ENCODE measurements around the gene EXOC7. TPM values are rescaled to one million over a fixed set of nuclear protein-coding genes. Genes with fewer than 3 reads are reported as not detected.

The EXOC7 gene
- total and polyA plus RNA-seq, 2 of the 8 experiments (the other 6 are each of a cell fraction or from before 2014, with no cell fraction given) = 77.1 to 92.6 TPM

GRCh38 chr17:76137351-76138233 lies 34.0 kb upstream of the EXOC7 start:
- Histone ChIP-seq H3K4me2 (ENCODE audit: insufficient read depth in 1 of 2, low read depth in 2 of 2, low read length in 2 of 2) (peak overlapping the region; percentile 92 to 97), H3K18ac (ENCODE audit: extremely low read depth, low read length) (peak overlapping the region; percentile 65; the same call in 1 of the 2 replicates), H2BK15ac (ENCODE audit: low read length) (peak overlapping the region; percentile 92; the same call in 1 of the 2 replicates), H2AFZ (ENCODE audit: low read length) (no peak overlapping the region), H3K14ac (ENCODE audit: insufficient read length) (no peak overlapping the region), H2BK5ac (ENCODE audit: low read depth, low read length) (peak overlapping the region; percentile 24; the same call in 1 of the 2 replicates), H3K36me3 (ENCODE audit: control insufficient read depth in 2 of 4, insufficient read depth in 4 of 4, low read length in 3 of 4) (no peaks in the 10 kb centered on the region), H2BK120ac (replicated peaks; ENCODE audit: low read depth, low read length) (no peak overlapping the region), H3K4me3 (ENCODE audit: extremely low read depth in 1 of 4, insufficient read depth in 2 of 4, low read depth in 3 of 4, low read length in 4 of 4) (peak overlapping the region; percentile 10 to 71 (median 20); a peak in 7 of 8 replicates), H2AK5ac (ENCODE audit: low read depth, low read length) (peak overlapping the region; percentile 48; the same call in 1 of the 2 replicates), H4K5ac (ENCODE audit: insufficient read length, low read depth, low read length) (no peak overlapping the region), H4K8ac (ENCODE audit: extremely low read depth, insufficient read depth, low read length) (peak overlapping the region; percentile 5; the same call in 1 of the 2 replicates), H2BK12ac (ENCODE audit: low read depth, low read length) (peak overlapping the region; percentile 80; the same call in 1 of the 2 replicates), H3K56ac (replicated peaks; ENCODE audit: insufficient read length, low read depth, low read length) (no peak overlapping the region), H3K23me2 (ENCODE audit: low read depth, low read length) (peaks cover 21% of the 10 kb centered on the region), H3K9me3 (ENCODE audit: insufficient read depth in 2 of 2, low read depth in 1 of 2, low read length in 1 of 2) (no peaks in the 10 kb centered on the region), H3K4ac (replicated peaks; ENCODE audit: insufficient read length, low read depth, low read length) (no peak overlapping the region), H4K20me1 (replicated peaks in 1 of 2; ENCODE audit: control insufficient read depth in 1 of 2, insufficient read depth in 2 of 2, low read length in 2 of 2) (no peaks in the 10 kb centered on the region), H2BK20ac (ENCODE audit: low read length) (no peak overlapping the region; the same call in 1 of the 2 replicates), H3K4me1 (replicated peaks in 1 of 4; ENCODE audit: control insufficient read depth in 3 of 4, insufficient read depth in 4 of 4, low read length in 3 of 4) (peaks cover 7 to 76% (median 60%) of the 10 kb centered on the region in 4 experiments), H3K79me1 (ENCODE audit: low read depth, low read length) (no peaks in the 10 kb centered on the region), H3K27me3 (replicated peaks in 1 of 4; ENCODE audit: control insufficient read depth in 3 of 4, extremely low read depth in 1 of 4, insufficient read depth in 3 of 4, low read length in 3 of 4) (peaks cover 31 to 67% (median 61%) of the 10 kb centered on the region in 4 experiments), H3K79me2 (ENCODE audit: control insufficient read depth in 1 of 2, insufficient read depth in 2 of 2, low read length in 2 of 2) (no peaks in the 10 kb centered on the region), H4K91ac (replicated peaks; ENCODE audit: insufficient read length, low read length) (peak overlapping the region; percentile 63), H3K9ac (replicated peaks in 1 of 4; ENCODE audit: extremely low read depth in 1 of 4, low read depth in 3 of 4, low read length in 3 of 4) (no peak overlapping the region; a peak in 1 of 7 replicates), H3K27ac (ENCODE audit: low read depth, low read length) (no peak overlapping the region), H3K23ac (ENCODE audit: insufficient read length) (no peak overlapping the region)
- ChIA-PET POLR2A (ENCODE audit: partially characterized antibody) (interaction anchor here (0.8 to 9.3 kb wide), 4 partner anchors 11 to 127 kb away, joined by 3 to 70 read pairs (median 4); partner anchors contain the start of gene RNF157), CTCF (ENCODE audit: partially characterized antibody) (interaction anchor here (0.6 to 41.5 kb wide), 8 partner anchors 14 to 323 kb away, joined by 3 to 778 read pairs (median 3); partner anchors contain the start of gene FOXJ1)
- TF ChIP-seq E2F6 (IDR thresholded peaks at IDR 0.05) = peak; percentile 28; the same call in 1 of the 2 replicates
- peak; percentile 73 for TF ChIP-seq EZH2 (IDR thresholded peaks at IDR 0.05; ENCODE audit: low read depth, low read length, severe bottlenecking)
- TF ChIP-seq EGR1 (IDR thresholded peaks at IDR 0.05; ENCODE audit: borderline replicate concordance, low read depth, low read length) = no peak
- peak; percentile 16 for TF ChIP-seq RNF2 (IDR thresholded peaks at IDR 0.05; ENCODE audit: borderline replicate concordance, low read depth, low read length, missing control alignments, poor library complexity, severe bottlenecking)
- TF ChIP-seq SUZ12 (IDR thresholded peaks at IDR 0.05; ENCODE audit: low read length) = peak; percentile 80
- no peak for TF ChIP-seq SIN3A (conservative IDR thresholded peaks at IDR 0.05 in 1 of 2, IDR thresholded peaks at IDR 0.05 in 1 of 2; ENCODE audit: low read depth in 1 of 2, low read length in 2 of 2)
- DNase-seq (ENCODE audit: low read depth in 1 of 2, low spot score in 2 of 2) (peak in 1 of 2 experiments; percentile 77), FAIRE-seq (no peak)
- 26% methylated on average over 49 of the region's 54 CpGs; no CpG with 5 or more reads in 1 of the 2 experiments for WGBS, 2 experiments (ENCODE audit: extremely low coverage in 1 of 2, insufficient coverage in 1 of 2, insufficient read length in 1 of 2, insufficient replicate concordance in 2 of 2, low coverage in 1 of 2, low lambda C conversion rate in 2 of 2, missing lambda C conversion rate in 1 of 2)

Measured in H1 (cell line).